Smooth muscle cell of the brain vasculature (primary cell): ENCODE measurements around the gene TNNI3K.

Experiments used
- DNase-seq: peaks from one replicate; pipeline ENCODE4 v3.0.0-alpha.2; 2012; ENCODE audit warnings: low read depth, low spot score

The TNNI3K gene

GRCh38 chr1:74502432-74502831 is 267.2 kb downstream of the TNNI3K start:
- DNase-seq, result no peak

- DNase-seq, result no peak
Observed at GRCh38 chr1:74502858-74503257, 267.7 kb downstream of the TNNI3K start.

GRCh38 chr1:74504125-74504932 is 269.1 kb downstream of the TNNI3K start:
- no peak for DNase-seq

GRCh38 chr1:74504933-74505512 is 269.8 kb downstream of the TNNI3K start:
- no peak for DNase-seq

- no peak for DNase-seq
Observed at GRCh38 chr1:74505928-74506710, 270.9 kb downstream of the TNNI3K start.

DNA sequence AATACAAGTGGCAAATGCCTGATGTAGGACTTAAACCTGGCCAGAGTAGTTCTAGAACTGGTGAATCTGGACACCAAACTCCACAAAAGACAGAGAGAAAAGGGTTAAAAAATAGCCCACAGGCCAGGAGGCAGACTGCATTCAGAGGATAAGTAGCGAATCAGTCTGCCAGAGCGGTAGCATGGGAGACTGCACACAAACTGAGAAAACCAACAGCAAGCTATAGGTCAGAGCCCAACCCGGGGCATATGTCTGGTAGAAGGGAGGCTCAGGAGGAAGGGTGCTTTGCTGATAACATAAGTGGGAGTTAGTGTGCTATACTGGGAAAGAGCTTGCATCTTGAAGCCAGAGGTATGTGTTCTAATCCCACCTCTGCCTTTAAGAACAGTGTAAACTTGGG is 273.3 kb downstream of the TNNI3K start:
- no peak for DNase-seq

DNA sequence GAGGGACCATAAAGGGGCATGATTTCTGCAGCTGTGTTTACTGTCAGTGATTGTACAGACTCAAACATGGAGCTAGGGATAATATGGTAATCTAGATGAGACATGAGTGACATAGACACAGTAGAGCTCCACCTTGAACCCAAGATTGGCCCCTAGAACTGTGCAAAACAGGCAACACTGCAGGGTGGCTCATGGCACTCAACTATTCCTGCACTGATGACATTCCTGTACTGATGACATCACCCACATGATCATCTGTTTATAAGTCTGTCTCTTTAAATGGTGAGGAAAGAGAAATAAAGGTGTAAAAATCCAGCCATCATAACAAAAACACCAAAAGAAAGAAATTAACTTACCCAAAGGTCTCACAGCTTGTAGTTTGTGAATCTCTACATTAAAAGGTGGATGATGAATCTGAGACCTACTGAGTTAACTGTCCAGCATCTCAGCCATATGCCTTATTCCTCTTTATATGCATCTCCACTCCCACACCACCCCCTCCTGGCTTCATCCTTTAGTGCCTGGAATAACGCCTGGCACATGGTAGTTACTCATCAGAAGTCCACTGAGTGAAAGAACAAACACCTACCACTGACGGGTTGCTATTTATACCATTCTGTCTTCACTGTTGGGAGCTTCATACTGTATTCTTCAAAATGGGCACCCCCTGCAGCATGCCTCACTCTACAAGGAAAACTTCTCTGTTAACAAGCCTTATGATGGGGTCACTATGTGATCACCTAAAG is 277.2 kb downstream of the TNNI3K start, which contains the start of gene LRRC53:
LRRC53 (minus strand) TSS at position 442 of the 746 bp plus-strand sequence. CDS start 29,262 bp downstream, outside the sequence.
- DNase-seq, result no peak

GRCh38 chr1:74513411-74514300 is 278.5 kb downstream of the TNNI3K start:
- DNase-seq, result no peak

GRCh38 chr1:74517599-74518051 is 282.4 kb downstream of the TNNI3K start:
- DNase-seq, result no peak

GRCh38 chr1:74522148-74522547 is 287.0 kb downstream of the TNNI3K start:
- DNase-seq, result no peak

- no peak for DNase-seq
Observed at GRCh38 chr1:74523873-74524480, 288.8 kb downstream of the TNNI3K start.

DNA sequence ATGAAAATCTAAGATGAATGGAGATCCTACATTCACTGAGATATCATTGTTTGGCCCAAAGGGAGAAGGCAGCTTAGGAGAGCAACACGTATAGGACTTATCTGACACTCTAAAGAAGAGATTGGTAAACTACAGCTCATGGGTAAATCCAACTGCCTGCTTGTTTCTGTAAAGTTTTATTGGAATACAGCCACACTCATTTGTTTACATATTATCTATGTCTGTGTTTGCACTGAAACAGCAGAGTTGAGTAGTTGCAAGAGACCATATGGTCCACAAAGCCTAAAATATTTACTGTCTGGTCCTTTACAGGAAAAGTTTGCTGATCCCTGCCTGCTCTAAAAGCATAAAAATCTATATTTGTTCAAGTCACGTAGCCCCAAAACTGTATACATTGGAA is 291.5 kb downstream of the TNNI3K start:
- DNase-seq, result no peak

GRCh38 chr1:74528123-74528522 is 292.9 kb downstream of the TNNI3K start:
- no peak for DNase-seq

DNA sequence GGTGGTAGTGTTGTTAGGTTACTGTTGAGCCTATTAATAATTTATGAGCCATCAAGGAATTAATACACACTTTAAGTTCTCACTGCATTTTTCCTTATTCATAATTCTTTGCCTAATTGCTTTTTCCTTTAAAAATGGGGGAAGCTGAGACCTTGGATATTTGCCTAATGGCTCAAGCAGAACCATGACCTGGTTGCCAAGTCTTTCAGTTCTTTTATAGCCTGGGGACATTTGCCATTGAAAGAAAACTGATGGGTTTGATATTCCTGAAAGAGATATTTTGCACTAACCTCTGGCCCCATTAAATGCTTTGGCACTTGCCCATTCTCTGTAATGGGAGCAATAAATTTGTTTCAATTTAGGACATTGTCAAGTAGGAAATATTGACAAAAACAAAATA is 295.7 kb downstream of the TNNI3K start:
- no peak for DNase-seq

DNA sequence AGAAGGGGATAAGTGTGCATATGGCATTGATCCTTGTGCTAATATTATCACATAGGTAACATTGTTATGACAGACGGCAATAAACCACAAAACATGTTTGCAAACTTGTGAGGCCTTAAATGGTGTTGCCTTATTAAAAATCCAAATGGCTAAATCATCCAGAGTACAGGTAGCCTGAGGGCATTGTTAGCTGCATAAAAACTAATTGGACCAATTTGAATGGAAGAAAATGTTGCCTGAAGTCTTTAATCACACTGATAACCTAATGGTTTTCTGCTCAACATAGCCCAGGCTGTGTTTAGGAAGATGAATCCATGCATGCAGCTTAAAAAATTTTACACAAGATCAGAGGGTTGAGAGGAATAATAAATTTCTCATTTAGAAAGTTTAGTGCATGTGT is 296.6 kb downstream of the TNNI3K start:
- no peak for DNase-seq

DNA sequence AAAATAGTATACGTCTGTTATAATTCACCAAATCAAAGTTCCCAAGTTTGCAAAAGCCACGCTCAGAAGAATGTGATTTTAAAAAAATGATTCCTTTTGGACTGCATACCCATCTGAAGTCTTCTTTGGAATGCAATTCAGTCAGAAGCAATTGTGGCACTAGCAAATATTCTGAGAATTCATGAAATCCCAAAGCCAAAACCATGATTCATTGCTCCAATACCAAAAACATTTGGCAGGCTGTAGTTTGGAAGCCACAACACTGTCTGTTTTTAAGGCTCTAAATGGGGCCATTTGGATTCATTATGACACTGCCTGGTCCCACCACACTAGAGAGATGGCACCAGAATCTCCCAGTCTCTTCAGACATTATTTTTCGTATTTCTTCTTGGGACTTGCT is 299.1 kb downstream of the TNNI3K start:
- DNase-seq, result no peak

- no peak for DNase-seq
Observed at GRCh38 chr1:74545821-74546220, 310.6 kb downstream of the TNNI3K start.

DNA sequence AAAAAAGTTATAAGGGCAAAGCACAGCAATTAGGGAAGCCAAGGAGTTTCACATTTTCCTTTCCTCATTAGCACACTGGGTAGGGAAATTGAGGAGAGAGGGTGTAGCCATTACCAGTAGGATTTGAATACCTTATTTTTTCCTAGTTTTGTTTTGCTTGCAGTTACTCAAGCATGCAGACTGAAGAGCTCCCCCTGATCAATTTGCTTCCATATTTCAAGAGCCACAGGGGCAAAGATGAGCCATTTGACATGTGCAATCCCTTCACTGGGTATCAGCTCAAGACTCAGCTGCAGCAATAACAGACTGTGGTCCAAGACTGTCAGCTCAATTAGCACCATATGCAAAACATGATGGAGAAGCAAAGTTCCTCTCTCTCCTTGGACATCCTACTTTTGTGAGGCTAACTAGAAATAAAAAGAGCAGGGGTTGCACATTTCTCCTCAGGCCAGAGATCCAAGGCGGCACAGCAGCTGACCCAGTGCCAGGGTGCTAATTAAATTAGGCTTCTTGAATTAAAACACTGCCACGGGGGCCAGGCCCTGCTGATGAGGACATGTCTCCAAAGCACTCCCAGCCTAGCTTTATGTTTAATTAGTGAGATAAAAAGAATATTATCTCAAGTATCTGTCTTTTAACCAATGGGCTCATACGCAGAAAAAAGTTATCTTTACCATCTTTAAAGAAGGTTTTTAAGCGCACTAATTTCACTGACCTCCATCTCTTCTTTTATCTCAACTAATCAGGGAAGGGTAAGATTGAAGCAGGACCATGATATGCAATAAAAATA is 314.0 kb downstream of the TNNI3K start:
- DNase-seq, result no peak

DNA sequence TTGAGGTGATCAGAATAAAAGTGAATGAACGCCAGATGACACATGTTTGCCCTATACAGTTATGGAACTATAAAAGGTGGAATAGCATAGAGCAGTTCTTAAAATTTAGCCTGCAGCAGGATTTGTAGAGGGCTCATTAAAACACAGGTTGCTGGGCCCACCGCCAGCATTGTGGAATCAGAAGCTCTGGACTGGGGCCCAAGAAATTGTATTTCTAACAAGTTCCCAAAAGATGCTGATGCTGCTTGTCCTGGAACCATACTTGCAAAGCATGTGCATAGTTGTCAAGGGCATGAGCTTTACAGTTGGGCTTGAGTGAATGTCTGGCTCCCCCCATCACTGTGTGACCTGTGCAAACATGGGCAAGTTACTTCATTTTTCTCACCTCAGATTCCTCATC is 314.7 kb downstream of the TNNI3K start:
- DNase-seq, result no peak
